HFF-Myc (cell line): Measurements from ENCODE around the gene SEC24D.

Source experiments
- DNase-seq: peaks from one replicate; pipeline ENCODE4 v3.0.0-alpha.2; 2011; ENCODE audit warnings: low read depth; ENCODE audit errors: extremely low read depth
- H3K4me3 ChIP-seq: replicated peaks from 2 replicates; pipeline ENCODE4 v1.5.1; 2011; ENCODE audit warnings: low read depth, mild to moderate bottlenecking, control low read depth, low read length
- CTCF ChIP-seq: IDR thresholded peaks from 2 replicates; pipeline ENCODE4 v1.5.1; 2012; ENCODE audit warnings: mild to moderate bottlenecking, low read depth, low read length, control low read depth; ENCODE audit errors: missing control alignments

SEC24D gene

GRCh38 chr4:118767109-118767508 is 68.8 kb downstream of the SEC24D start:
- DNase-seq, result no peak
- no peak overlapping the region for H3K4me3 ChIP-seq
- TF ChIP-seq CTCF, result no peak

DNA sequence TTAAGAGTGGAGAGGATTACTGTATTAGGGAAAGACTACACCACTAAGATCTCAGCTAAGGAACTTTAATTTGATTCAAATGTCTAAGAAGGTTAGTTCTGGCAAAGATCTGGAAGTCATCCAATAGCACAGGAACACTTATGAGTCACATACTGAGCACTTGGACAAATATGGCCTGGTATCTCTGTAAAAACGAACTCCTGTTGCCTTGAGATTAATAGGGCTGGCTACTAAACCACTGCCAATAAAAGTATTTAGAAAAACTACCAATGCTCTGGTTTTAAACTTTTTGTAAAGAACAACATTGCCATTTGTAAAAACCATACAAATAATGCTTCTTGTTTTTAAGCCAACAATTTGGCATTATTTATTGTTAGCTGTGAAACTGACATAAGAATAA is 70.5 kb downstream of the SEC24D start:
- TF ChIP-seq CTCF, result no peak
- peak; percentile 99 for DNase-seq
- no peak overlapping the region for H3K4me3 ChIP-seq

DNA sequence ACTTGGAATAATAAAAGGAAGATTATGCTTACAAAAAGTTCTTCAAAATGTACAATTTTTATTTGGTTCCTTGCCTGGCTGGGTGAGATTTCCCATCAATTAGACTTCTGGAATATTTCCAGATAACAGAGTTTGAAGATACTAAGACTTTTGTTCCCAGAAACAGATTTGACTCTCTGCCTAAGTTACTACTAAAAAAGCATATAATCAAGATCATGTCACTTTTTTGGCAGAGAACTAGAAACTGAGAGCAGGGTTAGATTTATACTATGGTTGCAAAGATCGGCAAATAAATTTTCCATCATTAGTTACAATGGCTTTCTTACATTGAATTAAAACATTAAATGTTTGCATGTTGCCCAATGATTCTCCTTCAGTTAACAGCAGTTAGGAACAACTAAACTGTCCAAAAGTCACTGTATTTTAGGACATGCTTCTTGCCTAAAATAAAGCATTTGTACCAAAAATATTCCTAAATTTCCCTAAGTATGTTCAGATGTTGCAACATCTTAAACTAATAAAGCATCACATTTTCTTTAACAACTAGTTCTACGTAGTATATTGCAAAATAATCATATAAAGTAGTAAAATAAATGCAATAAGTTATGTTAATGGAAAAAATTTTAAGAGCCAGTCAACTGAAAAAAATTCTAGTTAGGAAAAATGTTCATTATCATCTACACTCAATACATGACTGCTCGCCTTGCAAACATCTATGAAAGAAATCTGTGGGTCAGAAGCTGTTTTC is 73.0 kb downstream of the SEC24D start:
- H3K4me3 ChIP-seq, result no peak overlapping the region
- DNase-seq, result no peak
- TF ChIP-seq CTCF, result no peak

GRCh38 chr4:118762155-118762554 is 73.8 kb downstream of the SEC24D start:
- no peak for TF ChIP-seq CTCF
- no peak for DNase-seq
- no peak overlapping the region for H3K4me3 ChIP-seq

DNA sequence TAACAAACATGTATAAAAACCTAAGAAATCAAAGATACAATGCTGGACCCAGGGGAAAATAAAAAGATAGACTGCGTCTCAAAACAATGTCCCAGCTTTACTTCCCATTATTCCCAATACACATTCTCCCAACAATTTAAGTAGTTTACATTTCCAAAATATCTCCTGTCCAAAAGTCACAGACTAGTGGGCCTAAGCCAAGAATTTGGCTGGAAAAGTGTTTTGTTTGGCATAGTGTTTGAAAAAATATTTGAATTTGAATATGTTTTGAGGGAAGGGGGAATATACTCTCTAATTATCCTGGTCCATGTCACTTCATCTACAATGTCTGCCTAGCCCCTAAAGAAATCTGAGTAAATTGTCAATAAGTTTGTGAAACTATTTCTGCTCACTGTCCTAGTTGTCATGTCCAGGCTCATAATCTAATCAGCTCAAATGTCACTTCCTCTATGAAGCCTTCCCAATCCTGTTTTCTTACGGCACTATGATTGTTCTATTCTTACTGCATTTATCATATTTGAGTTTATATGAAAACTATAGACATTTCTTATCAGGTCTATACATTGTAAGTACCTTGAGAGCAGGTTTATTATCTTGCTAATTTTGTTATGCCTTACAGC is 74.4 kb downstream of the SEC24D start:
- no peak overlapping the region for H3K4me3 ChIP-seq
- no peak for TF ChIP-seq CTCF
- no peak for DNase-seq

DNA sequence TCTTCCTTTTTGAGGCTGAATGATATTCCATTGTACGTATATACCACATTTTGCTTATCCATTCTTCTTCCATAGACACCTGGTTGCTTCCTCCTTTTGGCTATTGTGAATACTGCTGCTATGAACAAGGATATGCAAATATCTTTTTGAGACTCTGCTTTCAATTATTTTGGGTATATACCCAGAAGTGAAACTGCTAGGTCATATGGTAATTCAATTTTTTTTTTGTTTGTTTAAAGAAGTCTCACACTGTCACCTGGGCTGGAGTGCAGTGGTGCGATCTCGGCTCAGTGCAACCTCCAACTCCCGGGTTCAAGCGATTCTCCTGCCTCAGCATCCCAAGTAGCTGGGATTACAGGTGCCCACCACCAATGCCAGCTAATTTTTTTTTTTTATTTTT is 75.4 kb downstream of the SEC24D start:
- H3K4me3 ChIP-seq, result no peak overlapping the region
- no peak for DNase-seq
- TF ChIP-seq CTCF, result no peak

DNA sequence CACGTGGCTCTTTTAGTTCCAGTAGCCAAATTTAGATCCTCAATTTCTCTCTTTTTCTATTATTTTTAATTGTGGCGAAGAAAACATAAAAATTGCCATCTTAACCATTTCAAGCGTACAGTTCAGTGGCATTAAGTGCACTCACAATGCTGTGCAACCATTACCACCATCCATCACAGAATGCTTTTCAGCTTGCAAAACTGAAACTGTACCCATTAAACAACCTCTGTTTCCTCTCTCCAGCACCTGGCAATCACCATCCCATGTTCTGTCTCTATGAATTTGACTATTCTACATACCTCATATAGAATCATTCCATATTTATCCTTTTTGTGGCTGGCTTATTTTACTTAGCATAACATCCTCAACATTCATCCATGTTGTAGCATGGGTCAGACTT is 75.8 kb downstream of the SEC24D start:
- no peak overlapping the region for H3K4me3 ChIP-seq
- no peak for TF ChIP-seq CTCF
- DNase-seq, result no peak
